CD8-positive, alpha-beta memory T cell (primary cell): ENCODE data around the gene SNX10. TPM values are rescaled to one million over a fixed set of nuclear protein-coding genes. Genes with fewer than 3 reads are reported as not detected.

Experiments used
- CTCF ChIA-PET: fragments of 350-600 bp; sonication (Branson Sonifier 250); formaldehyde crosslinking; loops from one replicate; lab custom pipeline; 2021; ENCODE audit warnings: antibody characterized with exemption; lab: Charles Lee
- POLR2A ChIA-PET: fragments of 350-600 bp; sonication (Branson Sonifier 250); formaldehyde crosslinking; loops from one replicate; lab custom pipeline; 2021; ENCODE audit warnings: antibody characterized with exemption; lab: Charles Lee
- DNase-seq, 5 donors: peaks; one replicate each; pipeline versions ENCODE4 v3.0.0 to v3.0.0-alpha.2; 2020 to 2022; ENCODE audit warnings: mixed read lengths in 1 of 5
- H3K27ac ChIP-seq: one replicate; pipeline ENCODE4 v1.7.0; 2013; ENCODE audit warnings: low read depth, mild to moderate bottlenecking, low read length, moderate library complexity
- H3K27me3 ChIP-seq: 2 replicates; pipeline ENCODE4 v1.7.0; 2013; ENCODE audit warnings: low read length, mild to moderate bottlenecking; ENCODE audit not compliant: insufficient read depth, poor library complexity, severe bottlenecking
- H3K36me3 ChIP-seq: 2 replicates; pipeline ENCODE4 v1.7.0; 2013; ENCODE audit warnings: mild to moderate bottlenecking, low read length, moderate library complexity; ENCODE audit not compliant: insufficient read depth
- H3K4me1 ChIP-seq: 2 replicates; pipeline ENCODE4 v1.7.0; 2013; ENCODE audit warnings: mild to moderate bottlenecking, low read length, moderate library complexity; ENCODE audit not compliant: insufficient read depth
- H3K4me3 ChIP-seq: 2 replicates; pipeline ENCODE4 v1.7.0; 2013; ENCODE audit warnings: mild to moderate bottlenecking, low read length
- H3K9me3 ChIP-seq: 2 replicates; pipeline ENCODE4 v1.7.0; 2013; ENCODE audit warnings: mild to moderate bottlenecking, low read length
- H3K27ac Mint-ChIP-seq, 8 donors: one replicate each; pipeline ENCODE4 v1.8.0; 2020 to 2021; ENCODE audit warnings: mixed read lengths in 8 of 8, mild to moderate bottlenecking in 6 of 8, inconsistent platforms in 3 of 8, moderate library complexity in 3 of 8
- H3K27me3 Mint-ChIP-seq, 2 donors: one replicate each; pipeline ENCODE4 v1.8.0; 2020 to 2021; ENCODE audit warnings: mixed read lengths in 2 of 2, mild to moderate bottlenecking in 1 of 2, moderate library complexity in 1 of 2
- H3K36me3 Mint-ChIP-seq, 3 donors: one replicate each; pipeline ENCODE4 v1.8.0; 2020 to 2021; ENCODE audit warnings: mixed read lengths in 3 of 3, inconsistent platforms in 1 of 3, mild to moderate bottlenecking in 1 of 3
- H3K4me1 Mint-ChIP-seq, 3 donors: one replicate each; pipeline ENCODE4 v1.8.0; 2020 to 2021; ENCODE audit warnings: mixed read lengths in 3 of 3, inconsistent platforms in 1 of 3, mild to moderate bottlenecking in 1 of 3
- H3K4me3 Mint-ChIP-seq, 7 donors: one replicate each; pipeline ENCODE4 v1.8.0; 2020 to 2021; ENCODE audit warnings: mixed read lengths in 7 of 7, mild to moderate bottlenecking in 6 of 7, moderate library complexity in 4 of 7, inconsistent platforms in 2 of 7
- H3K9me3 Mint-ChIP-seq, 5 donors: one replicate each; pipeline ENCODE4 v1.8.0; 2020 to 2022; ENCODE audit warnings: mixed read lengths in 5 of 5, mild to moderate bottlenecking in 3 of 5, moderate library complexity in 2 of 5, inconsistent platforms in 1 of 5
- polyA plus RNA-seq: library from polyadenylated mRNA; unstranded; fragments of 300-500 nt; fragmentation: Illumina TruSeq; gene quantifications from one replicate; pipeline ENCODE4 v1.2.3, GENCODE V29; 2021
- total RNA-seq, 2 experiments: library from RNA; stranded (reverse); gene quantifications; one replicate each; pipeline ENCODE4 v1.2.3, GENCODE V29; 2021

Gene SNX10
- total and polyA plus RNA-seq, 3 experiments from 2014 or later, result 30.9 to 45.0 (median 40.5) TPM

DNA sequence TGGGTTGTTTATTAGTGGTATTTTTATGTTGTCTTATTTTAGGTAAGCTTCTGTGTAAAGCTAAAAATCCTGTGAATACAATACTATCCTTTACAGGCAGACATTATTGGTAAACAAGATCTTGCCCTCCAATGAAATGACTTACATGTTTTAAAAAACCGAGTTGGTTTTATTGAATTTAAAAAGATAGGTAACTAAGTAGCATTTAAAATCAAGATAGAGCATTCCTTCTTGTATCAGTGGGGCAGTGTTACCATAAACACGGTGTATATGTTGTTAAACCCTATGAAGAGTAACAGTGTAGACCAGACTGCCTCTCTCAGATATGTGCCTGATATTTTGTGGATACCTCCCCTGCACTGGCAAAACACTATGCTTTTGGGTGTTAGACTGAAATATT, 81.0 kb downstream of the SNX10 start:
- Mint-ChIP-seq H3K27ac (no peak overlapping the region), H3K36me3 (peaks cover 11 to 17% (median 13%) of the 10 kb centered on the region in 3 donors), H3K4me3 (no peak overlapping the region), H3K27me3 (peaks cover 8 to 37% of the 10 kb centered on the region in 2 donors), H3K4me1 (peaks cover 4 to 18% (median 8%) of the 10 kb centered on the region in 3 donors), H3K9me3 (no peaks in the 10 kb centered on the region)
- no peaks in the 10 kb centered on the region for H3K9me3 ChIP-seq
- peaks cover 10% of the 10 kb centered on the region for H3K27me3 ChIP-seq
- H3K4me3 ChIP-seq, result no peak overlapping the region
- ChIA-PET CTCF (interaction anchor here (1.4 to 2.8 kb wide), 2 partner anchors 12 to 788 kb away, joined by 3 to 11 read pairs; no protein-coding TSS in a partner anchor), POLR2A (no interaction called here)
- no peak overlapping the region for H3K27ac ChIP-seq
- H3K36me3 ChIP-seq, result no peaks in the 10 kb centered on the region
- DNase-seq, result no peak
- peaks cover 13% of the 10 kb centered on the region for H3K4me1 ChIP-seq

DNA sequence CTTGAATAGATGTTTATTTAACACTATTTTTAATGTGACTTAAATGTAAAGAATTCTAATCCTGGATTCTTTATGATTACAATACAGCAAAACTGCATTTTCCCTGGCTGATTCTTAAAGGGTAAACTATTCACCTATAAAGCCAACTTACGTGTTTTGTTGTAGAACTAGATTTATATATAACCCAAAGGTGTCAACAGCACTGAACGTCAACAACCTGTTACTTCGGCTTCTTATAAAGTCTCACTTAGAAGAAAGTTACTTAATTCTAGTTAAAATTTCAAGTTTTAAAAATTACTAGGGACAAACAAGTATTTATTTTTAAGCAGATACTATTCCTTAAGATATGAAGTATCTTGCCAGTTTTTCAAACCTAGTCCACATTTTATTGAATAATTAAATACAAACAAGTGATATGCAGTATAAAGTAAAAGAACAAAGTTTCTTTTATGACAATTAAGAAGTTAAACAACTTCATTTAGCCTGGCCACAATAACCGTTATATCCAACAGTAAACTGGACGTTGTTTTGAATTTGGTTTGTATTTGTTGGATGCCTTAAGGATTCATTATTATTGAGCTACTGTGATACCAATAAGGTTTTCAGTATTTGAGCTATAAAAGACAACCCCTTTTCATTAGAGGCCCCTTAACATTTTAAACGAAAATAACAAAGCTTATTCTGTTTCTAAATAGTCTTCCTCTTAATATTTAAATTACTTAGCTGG, 83.1 kb downstream of the SNX10 start:
- H3K4me3 ChIP-seq, result no peak overlapping the region
- peaks cover 4 to 14% (median 8%) of the 10 kb centered on the region in 3 donors for H3K4me1 Mint-ChIP-seq
- H3K27ac Mint-ChIP-seq, result no peak overlapping the region
- H3K36me3 Mint-ChIP-seq, result peaks cover 11 to 16% (median 13%) of the 10 kb centered on the region in 3 donors
- peaks cover 10% of the 10 kb centered on the region for H3K27me3 ChIP-seq
- no peaks in the 10 kb centered on the region for H3K36me3 ChIP-seq
- no peak for DNase-seq
- H3K9me3 ChIP-seq, result no peaks in the 10 kb centered on the region
- peaks cover 8 to 45% of the 10 kb centered on the region in 2 donors for H3K27me3 Mint-ChIP-seq
- H3K9me3 Mint-ChIP-seq, result no peaks in the 10 kb centered on the region
- peaks cover 11% of the 10 kb centered on the region for H3K4me1 ChIP-seq
- ChIA-PET CTCF (interaction anchor here (1.1 to 1.8 kb wide), 2 partner anchors 9 to 23 kb away, joined by 3 to 4 read pairs; no protein-coding TSS in a partner anchor), POLR2A (no interaction called here)
- no peak overlapping the region for H3K27ac ChIP-seq
- peak overlapping the region in 1 of 7 donors; percentile 8 for H3K4me3 Mint-ChIP-seq

DNA sequence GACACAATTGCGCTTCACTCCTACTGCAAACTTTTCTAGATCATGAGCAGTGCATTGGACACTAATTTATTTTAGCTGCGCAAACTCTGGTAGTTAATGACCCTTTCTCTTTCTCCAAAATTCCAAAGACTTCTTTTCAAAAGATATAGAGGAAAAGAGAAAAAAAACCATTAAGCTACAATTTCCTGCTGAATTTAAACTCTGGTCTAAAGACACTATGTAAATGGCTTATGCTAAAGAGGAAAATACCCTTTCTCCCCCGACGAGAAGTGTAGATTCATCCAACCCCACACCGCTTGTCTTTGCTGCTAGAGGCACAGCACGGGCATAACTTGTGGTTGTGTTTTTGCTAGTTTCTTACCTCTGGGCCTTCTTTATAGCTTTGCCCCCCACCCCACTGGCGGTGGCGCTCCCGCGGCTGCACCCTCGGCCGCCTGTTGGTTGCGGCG, 84.1 kb downstream of the SNX10 start:
- H3K36me3 ChIP-seq, result no peaks in the 10 kb centered on the region
- no peak overlapping the region for H3K27ac ChIP-seq
- Mint-ChIP-seq H3K4me3 (peak overlapping the region; percentile 54 to 84 (median 78)), H3K27ac (peak overlapping the region in 1 of 8 donors; percentile 51), H3K27me3 (peaks cover 8 to 45% of the 10 kb centered on the region in 2 donors), H3K36me3 (peaks cover 11 to 16% (median 13%) of the 10 kb centered on the region in 3 donors), H3K4me1 (peaks cover 0 to 10% (median 5%) of the 10 kb centered on the region in 3 donors), H3K9me3 (no peaks in the 10 kb centered on the region)
- POLR2A ChIA-PET, result no interaction called here
- DNase-seq, result peak in 1 of 5 donors; percentile 10
- CTCF ChIA-PET, result interaction anchor here (1.1 to 1.8 kb wide), 2 partner anchors 10 to 24 kb away, joined by 3 to 4 read pairs; no protein-coding TSS in a partner anchor
- H3K9me3 ChIP-seq, result no peaks in the 10 kb centered on the region
- no peak overlapping the region for H3K4me3 ChIP-seq
- H3K4me1 ChIP-seq, result peaks cover 5% of the 10 kb centered on the region
- peaks cover 10% of the 10 kb centered on the region for H3K27me3 ChIP-seq

DNA sequence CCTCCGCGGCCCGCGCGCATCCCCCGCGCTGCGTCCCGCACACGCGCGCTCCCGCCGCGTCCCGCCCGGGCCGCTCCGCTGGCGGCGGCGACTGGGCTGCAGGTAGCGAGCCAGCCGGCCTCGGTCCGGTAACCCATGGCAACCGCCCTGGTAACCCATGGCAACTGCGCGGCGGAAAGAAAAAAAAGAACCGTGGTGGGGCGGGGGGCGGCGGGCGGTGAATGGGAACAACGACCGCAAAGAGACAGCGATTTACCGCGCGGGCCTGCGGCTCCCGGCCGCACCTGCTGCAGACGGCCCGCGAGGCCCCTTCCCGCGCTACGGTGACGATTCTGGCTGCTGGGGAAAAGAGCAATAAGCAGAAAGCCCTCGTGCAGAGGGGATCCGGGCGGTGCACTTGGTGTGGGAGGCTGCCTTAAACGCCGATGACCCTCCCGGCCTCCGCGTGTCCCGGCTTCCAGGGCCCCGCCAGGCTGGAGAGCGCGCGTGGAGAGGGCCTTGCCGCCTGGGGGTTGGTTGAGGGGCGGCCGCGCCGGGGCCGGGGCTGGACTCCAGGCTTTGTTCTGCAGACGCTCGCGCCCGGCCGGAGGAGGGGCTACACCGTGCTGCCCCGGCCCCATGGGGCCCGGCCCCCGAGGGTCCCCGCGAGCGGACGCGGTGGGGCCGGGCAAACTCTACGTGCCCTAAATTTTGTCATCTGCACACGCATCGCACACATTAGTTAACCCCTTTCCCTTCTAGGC, 84.7 kb downstream of the SNX10 start:
- Mint-ChIP-seq H3K4me3 (peak overlapping the region; percentile 77 to 94 (median 86)), H3K36me3 (peaks cover 11 to 16% (median 13%) of the 10 kb centered on the region in 3 donors), H3K9me3 (no peaks in the 10 kb centered on the region), H3K27ac (peak overlapping the region in 2 of 8 donors; percentile 22 to 89), H3K27me3 (peaks cover 8 to 45% of the 10 kb centered on the region in 2 donors), H3K4me1 (peaks cover 0 to 10% (median 5%) of the 10 kb centered on the region in 3 donors)
- Histone ChIP-seq H3K4me3 (peak overlapping the region; percentile 57), H3K9me3 (no peaks in the 10 kb centered on the region), H3K4me1 (peaks cover 5% of the 10 kb centered on the region), H3K27ac (no peak overlapping the region), H3K36me3 (no peaks in the 10 kb centered on the region), H3K27me3 (peaks cover 10% of the 10 kb centered on the region)
- ChIA-PET POLR2A (no interaction called here), CTCF (interaction anchor here (0.9 to 2.6 kb wide), 5 partner anchors 7 to 128 kb away, joined by 3 to 13 read pairs (median 4); no protein-coding TSS in a partner anchor)
- peak in 4 of 5 donors; percentile 21 to 59 (median 31) for DNase-seq

DNA sequence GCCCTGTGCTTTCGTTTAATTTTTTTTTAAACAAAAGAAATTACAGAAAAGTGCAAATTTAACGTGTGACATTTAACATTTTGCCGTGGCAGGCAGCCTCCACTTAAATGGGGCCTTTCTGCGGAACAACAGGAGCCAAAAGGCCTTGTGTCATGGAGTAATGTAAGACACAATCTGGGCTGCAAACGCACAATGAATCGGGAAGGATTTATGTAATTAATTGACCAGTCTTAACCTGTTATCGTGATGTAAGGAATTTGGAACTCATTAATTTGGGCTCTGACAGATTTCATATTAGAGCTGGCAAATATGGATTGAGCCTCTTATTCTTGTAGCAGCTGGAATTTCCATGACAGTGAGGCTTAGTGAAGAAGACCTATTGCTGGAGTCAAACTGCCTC, 86.4 kb downstream of the SNX10 start:
- POLR2A ChIA-PET, result no interaction called here

DNA sequence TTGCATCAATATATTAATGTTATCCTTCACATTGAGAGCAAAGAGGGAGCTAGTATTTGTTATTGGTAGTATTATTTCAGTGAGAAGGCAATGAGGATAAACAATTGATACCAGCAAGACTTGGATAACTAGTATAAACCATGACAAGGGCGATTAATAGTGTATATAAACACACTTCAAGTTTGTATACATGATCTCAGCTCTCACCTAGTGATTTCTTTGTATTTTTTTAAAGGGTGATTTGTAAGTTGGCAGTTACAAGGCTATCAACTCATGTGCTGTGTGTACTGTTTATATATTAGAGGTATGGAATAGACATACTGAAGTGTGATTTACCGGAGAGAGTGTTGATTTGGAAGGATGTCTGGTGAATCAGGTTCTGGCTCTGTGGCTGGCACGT, 88.0 kb downstream of the SNX10 start:
- Mint-ChIP-seq H3K27me3 (peaks cover 6 to 29% of the 10 kb centered on the region in 2 donors), H3K36me3 (no peaks in the 10 kb centered on the region), H3K4me1 (peaks cover 0 to 10% (median 5%) of the 10 kb centered on the region in 3 donors), H3K4me3 (no peak overlapping the region), H3K9me3 (no peaks in the 10 kb centered on the region), H3K27ac (no peak overlapping the region)
- H3K4me1 ChIP-seq, result peaks cover 5% of the 10 kb centered on the region
- no peaks in the 10 kb centered on the region for H3K9me3 ChIP-seq
- peaks cover 10% of the 10 kb centered on the region for H3K27me3 ChIP-seq
- DNase-seq, result no peak
- ChIA-PET POLR2A (no interaction called here), CTCF (no interaction called here)
- no peaks in the 10 kb centered on the region for H3K36me3 ChIP-seq
- H3K4me3 ChIP-seq, result no peak overlapping the region
- no peak overlapping the region for H3K27ac ChIP-seq

More for the DNA sequence above, 86.4 kb downstream of the SNX10 start:
- DNase-seq, result no peak
- peaks cover 3 to 6% (median 5%) of the 10 kb centered on the region in 3 donors for H3K36me3 Mint-ChIP-seq
- H3K27me3 Mint-ChIP-seq, result peaks cover 8 to 36% of the 10 kb centered on the region in 2 donors
- H3K27ac ChIP-seq, result no peak overlapping the region
- H3K4me1 Mint-ChIP-seq, result peaks cover 0 to 10% (median 5%) of the 10 kb centered on the region in 3 donors
- H3K9me3 ChIP-seq, result no peaks in the 10 kb centered on the region
- no peaks in the 10 kb centered on the region for H3K36me3 ChIP-seq
- no peaks in the 10 kb centered on the region for H3K9me3 Mint-ChIP-seq
- peaks cover 5% of the 10 kb centered on the region for H3K4me1 ChIP-seq
- no peak overlapping the region for H3K4me3 ChIP-seq
- H3K27ac Mint-ChIP-seq, result no peak overlapping the region
- H3K27me3 ChIP-seq, result peaks cover 10% of the 10 kb centered on the region
- CTCF ChIA-PET, result interaction anchor here (1.5 to 2.6 kb wide), 2 partner anchors 9 to 783 kb away, joined by 5 to 13 read pairs; no protein-coding TSS in a partner anchor
- H3K4me3 Mint-ChIP-seq, result no peak overlapping the region

DNA sequence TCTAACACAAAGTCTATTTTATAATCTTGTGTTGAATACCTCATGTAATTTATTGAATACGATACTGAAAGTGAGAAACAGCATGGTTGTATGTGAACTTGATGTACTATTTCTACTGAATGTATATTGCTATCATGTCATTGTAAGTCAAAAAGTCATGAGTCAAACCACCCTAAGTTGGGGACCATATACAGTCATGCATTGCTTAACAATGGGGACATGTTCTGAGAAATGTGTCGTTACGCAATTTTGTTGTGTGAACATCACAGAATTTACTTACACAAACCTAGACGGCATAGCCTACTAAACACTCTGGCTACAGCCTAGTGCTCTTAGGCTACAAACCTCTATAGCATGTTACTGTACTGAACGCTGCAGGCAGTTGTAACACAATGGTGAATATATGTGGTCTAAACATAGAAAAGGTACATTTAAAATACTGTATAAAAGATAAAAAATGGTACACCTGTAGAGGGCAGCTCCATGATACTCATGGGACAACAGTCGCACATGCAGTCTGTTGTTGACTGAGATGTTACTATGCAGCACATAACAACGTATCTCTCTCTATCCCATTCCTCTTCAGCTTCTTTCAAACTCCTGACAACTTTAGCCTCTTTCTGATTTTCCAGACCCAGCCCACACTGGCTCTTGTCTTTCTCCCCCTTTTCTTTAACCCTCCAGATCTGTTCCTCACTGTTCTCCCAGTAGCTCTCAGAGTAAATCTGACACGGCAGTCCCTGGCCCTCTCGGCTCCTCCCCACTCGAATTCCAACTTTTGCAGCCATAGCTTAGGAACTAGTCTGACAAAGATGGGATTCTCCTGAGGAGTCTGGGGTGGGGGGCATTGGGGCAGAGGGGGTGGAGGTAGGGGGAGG, 90.1 kb downstream of the SNX10 start:
- Mint-ChIP-seq H3K4me1 (peaks cover 0 to 6% (median 4%) of the 10 kb centered on the region in 3 donors), H3K27me3 (peaks cover 6 to 36% of the 10 kb centered on the region in 2 donors), H3K9me3 (no peaks in the 10 kb centered on the region), H3K4me3 (no peak overlapping the region), H3K27ac (no peak overlapping the region), H3K36me3 (no peaks in the 10 kb centered on the region)
- peaks cover 9% of the 10 kb centered on the region for H3K27me3 ChIP-seq
- ChIA-PET CTCF (interaction anchor here (2.0 kb wide), 1 partner anchor 12 kb away, joined by 6 read pairs; no protein-coding TSS in a partner anchor), POLR2A (no interaction called here)
- H3K9me3 ChIP-seq, result no peaks in the 10 kb centered on the region
- DNase-seq, result no peak
- no peak overlapping the region for H3K4me3 ChIP-seq
- H3K36me3 ChIP-seq, result no peaks in the 10 kb centered on the region
- peaks cover 5% of the 10 kb centered on the region for H3K4me1 ChIP-seq
- H3K27ac ChIP-seq, result no peak overlapping the region
